RKO (cell line): ENCODE results near the gene ATP7A.
"Not testable (repeated sequence)": the region's sequence is repeated elsewhere in the genome, so short reads cannot be mapped to it uniquely, and the experiment has no call there.

ENCODE experiments used
- DNase-seq: peaks from one replicate; pipeline ENCODE4 v3.0.0-alpha.2; 2016; ENCODE audit warnings: low spot score

Gene ATP7A

DNA sequence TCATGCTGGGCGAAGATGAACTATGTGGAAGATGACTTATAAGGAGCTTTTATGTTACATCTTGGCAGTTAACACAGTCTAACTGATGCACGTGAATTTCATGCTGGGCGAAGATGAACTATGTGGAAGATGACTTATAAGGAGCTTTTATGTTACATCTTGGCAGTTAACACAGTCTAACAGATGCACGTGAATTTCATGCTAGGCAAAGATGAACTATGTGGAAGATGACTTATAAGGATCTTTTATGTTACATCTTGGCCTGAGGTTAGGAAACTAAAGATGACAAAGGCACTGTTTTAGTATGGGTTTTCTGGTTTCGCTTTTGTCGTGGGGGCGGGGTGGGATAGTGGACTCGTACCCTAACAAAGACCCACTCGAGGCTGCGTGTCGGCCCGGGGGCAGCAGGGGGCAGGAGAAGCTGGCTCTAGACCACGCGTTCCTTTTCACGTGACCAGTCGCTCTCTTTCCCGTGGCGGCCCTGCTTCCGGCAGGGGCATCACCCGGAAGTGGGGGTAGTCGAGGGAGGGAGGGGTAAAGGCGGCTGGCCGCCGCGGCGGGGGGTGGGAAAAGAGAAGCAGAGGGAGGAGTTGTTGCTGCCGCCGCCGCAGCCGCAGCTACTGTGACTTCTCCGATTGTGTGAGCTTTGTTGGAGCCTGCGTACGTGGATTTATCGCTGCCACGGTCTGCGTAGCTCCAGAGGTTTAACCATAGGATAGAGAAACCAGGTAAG is at the start of gene ATP7A:
Gene ATP7A, plus strand, starts transcription at position 586 of the 733 bp plus-strand sequence. CDS start 60,949 bp downstream, outside the sequence.
- DNase-seq: peak; percentile 90

DNA sequence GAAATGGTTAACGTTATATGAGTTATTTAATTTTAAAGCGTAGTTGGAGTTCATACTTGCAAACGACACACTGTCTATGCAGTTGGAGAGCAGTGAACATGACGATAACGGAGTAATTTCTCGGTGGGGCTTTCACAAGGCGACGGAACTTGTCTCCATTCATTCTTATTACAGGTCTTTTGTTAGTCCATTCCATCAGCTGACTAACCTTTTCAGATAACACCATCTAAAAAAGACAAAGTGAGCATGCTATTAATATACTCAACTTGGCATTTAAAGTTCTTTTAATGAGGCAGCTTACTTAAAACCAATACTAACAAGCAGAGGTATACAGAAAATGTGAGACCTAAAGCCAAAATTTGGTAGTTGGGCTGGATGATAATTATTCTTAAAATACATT is 35.1 kb upstream of the ATP7A start:
- DNase-seq: no peak

DNA sequence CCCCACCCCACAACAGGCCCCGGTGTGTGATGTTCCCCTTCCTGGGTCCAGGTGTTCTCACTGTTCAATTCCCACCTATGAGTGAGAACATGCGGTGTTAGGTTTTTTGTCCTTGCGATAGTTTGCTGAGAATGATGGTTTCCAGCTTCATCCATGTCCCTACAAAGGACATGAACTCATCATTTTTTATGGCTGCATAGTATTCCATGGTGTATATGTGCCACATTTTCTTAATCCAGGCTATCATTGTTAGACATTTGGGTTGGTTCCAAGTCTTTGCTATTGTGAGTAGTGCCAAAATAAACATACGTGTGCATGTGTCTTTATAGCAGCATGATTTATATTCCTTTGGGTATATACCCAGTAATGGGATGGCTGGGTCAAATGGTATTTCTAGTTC is 29.1 kb upstream of the ATP7A start:
- DNase-seq: not testable (repeated sequence)

DNA sequence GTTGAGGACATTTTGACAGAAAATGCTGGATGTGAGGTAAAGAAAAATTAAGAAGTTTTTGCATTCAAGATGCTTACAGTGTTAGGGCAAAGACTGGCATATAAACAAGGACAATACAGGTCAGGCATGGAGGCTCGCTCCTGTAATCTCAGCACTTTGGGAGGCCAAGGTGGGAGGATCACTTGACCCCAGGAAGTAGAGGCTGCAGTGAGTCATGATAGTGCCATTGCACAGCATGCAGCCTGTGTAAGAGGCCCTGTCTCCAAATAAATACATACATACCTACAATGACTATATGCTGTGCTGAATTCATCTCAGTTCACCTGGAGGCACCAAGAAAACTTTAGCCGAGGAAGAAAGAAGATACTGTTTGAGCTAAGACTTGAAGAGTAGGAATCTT is 17.6 kb upstream of the ATP7A start:
- no peak for DNase-seq

DNA sequence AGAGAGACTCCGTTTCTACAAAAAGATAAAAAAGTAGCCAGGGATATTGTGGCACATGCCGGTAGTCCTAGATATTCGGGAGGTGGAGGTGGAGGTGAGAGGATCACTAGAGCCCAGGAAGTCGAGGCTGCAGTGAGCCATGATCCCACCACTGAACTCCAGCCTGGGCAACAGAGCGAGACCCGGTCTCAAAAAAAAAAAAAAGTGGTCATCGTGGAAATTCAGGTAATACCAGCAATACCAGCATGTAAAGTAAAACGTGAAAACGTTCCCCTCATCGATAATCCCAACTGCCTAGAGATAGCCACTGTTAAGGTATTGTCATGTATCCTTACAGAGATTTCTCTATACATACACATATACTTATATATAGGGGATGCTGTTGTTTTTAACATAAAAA is 16.8 kb upstream of the ATP7A start:
- DNase-seq: no peak

DNA sequence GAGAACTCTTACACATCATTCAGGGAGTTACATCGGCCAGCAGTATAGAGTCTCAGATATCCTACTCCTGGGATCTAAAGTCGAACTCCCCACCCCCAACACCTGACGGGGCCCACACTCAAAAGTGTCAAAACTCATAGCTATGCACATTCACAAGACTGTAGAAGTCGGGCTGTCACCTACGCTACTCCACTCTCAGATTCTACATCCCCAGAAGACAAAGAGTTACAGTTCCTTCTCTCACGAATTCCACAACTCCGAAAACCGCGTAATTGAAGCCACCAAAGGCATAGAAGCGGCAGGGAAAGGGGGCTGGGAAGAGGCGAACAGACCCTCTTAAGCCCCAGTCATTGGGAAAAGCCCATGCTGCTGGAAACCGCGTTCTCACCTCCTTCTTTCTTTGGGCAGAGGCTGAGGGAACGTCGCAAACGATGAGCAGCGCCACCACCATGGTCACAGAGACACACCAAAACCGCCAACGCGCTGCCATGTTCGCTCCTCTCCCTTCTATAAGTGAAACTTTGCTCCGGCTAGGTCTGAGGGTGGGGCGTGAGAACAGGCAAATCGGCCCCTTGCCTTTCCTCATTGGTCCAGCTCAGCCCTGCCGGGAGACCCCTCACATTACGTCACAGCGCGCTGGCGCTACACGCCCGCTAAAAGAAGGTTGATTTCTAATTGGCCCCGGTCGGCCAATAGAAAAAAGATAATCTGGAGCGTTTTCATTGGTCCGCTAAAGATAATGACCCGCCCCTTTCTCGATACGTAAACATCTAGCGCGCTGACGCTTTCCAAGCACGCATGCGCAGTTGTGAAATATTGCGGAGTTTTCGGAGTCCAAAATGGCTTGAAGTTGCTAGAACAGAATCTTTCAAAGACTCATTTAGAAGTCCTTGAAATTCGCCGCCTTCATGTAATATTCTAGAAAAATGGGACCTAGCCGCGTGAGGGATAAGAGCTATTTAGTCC is 15.3 kb upstream of the ATP7A start, which contains the start of gene MAGT1:
Gene MAGT1, minus strand, starts transcription at position 515 of the 966 bp plus-strand sequence. Its CDS starts 25 bp downstream, at position 490.
- DNase-seq: peak; percentile 96

DNA sequence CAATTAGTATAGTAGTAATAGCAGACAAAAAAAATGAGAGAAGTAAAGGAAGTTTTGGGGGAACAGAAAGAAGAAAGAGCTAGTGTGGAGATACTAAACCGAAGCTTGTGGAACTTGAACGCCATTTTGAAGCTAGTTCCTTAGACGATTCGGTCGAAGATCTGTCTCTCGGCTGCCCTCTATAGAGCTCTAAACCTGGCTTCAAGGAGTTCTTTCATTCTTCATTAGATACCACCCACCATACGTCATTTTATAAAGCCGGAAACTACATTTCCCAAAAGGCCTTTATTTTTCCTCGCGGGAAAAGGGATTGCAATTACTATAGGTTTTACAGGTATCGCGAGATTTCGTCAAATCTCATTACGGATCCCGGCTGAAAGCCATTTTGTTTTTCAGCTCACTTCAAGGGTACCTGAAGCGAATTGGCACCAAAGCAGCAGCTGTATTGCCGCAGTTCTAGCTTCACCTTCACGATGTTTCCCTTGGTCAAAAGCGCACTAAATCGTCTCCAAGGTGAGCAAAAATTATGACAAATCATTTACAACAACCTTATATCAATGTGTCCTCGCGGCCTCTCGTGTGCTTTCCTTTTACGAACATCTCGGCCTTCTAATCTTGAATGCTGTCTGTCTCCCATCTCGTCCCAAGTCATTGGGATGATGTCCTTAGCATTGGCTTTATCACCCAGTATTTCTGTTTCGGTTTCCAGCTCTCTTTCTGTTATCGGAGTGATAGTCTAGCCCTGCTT is 11.2 kb upstream of the ATP7A start, which contains the start of gene COX7B:
Gene COX7B, plus strand, starts transcription at position 388 of the 748 bp plus-strand sequence. Its CDS starts 86 bp downstream, at position 474.
- peak; percentile 96 for DNase-seq

DNA sequence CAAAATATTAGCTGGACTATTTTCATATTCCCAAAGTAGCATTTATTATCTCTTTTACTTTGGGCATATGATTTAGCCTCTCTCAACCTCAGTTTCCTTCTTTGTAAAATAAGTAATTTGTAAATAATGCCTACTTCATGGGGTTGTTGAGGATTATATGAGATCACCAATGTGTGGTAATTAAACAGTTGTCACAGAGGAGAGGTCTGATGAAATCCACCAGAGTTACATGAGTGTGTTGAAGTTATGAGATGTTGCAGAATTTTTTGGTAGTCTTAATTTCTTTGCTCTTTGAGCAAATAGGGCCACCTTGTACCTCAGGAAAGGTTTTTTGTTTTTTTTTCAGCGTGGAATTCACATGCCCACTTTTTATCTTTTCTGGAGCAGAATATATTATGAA is 9.8 kb upstream of the ATP7A start:
- DNase-seq: peak; percentile 51

DNA sequence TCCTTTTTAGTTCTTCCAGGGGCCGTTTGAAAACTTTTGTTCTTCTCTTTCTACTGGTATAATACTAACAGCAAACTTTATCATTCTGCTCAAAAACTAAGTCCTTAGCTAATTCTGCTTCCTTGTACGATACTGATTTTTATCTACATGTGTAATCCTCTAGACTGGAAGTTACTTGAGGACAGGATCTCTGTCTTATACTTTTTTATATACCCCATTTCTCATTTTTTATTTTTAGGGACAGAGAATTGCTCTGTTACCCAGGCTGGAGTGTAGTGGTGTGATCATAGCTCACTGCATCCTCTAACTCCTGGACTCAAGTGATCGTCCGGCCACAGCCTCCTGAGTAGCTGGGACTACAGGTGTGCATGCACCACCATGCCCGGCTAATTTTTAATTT is 9.0 kb upstream of the ATP7A start:
- DNase-seq: no peak

DNA sequence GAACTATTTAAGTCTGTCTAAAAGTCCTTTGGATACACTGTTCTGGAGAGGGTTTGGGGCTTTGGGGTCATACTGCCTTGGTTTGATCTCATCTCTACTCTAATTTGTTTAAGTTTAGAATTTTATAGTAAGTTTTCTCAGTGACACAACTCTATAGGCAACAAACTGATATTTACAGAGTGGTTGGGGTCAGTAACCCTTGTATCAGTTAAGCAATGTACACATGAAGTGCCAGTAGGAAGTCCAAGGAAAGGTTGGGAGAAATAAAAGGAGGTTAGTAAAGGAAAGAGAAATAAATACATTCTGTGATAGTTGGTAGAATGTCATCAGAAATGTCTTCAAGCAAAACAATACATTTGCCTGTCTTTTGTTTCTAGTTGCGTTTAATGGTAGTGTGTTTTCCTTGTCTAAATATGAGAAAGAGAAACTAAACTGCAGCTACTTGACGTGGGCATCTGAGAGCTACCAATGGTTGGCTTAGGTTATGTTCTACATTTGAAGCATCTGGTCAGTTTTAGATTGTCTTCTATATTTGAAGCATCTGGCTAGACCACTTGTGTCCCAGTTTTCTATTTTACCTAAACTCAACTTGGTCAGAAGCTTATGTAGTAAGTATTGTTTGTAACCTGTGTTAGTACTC is 6.9 kb downstream of the ATP7A start:
- DNase-seq: no peak

DNA sequence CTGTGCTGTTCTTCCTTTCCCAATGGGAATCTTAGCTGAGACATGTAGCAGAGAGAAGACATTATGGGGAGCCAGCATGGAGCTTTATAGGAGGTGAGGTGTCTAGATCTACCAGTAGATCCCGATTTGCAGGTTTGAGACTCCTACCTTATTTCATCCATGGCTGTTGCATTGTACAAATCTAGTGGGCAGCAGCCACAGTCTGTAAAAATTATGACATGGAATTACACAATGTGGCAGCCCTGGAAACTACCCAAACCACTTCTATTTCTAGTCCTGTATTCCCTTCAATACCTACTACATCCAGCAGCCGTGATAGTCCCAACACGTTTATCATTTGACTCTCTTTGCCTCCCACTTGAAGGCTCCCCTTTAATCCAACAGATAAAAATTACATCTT is 8.1 kb downstream of the ATP7A start:
- no peak for DNase-seq

DNA sequence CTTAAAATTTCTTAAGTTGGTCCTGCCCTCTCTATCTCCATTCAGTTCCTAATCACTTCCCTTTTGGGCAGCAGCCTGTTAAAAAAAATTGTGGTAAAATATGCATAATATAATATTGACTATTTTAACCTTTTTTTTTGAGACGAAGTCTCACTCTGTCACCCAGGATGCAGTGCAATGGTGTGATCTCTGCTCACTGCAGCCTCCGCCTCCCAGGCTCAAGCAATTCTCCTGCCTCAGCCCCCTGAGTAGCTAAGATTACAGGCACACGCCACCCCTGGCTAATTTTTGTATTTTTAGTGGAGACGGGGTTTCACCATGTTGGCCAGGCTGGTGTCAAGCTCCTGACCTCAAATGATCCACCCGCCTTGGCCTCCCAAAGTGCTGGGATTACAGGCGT is 8.9 kb downstream of the ATP7A start:
- DNase-seq: not testable (repeated sequence)

DNA sequence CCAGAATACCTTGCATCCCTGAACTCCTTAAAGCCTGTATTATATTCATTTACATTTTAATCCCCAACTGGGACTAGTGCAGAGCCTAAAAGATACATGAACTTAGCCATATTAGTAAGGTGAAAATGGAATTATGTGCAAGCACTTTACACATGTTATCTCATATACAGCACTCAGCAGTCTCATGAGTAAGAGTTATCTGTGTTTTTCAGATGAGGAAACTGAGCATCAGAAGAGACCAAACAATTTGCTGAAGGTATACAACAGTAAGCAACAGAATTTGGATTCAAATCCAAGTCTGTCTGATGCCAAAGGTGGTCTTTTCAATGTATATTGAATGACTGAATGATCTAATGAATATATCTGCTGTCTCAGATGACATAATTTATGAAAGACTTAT is 12.3 kb downstream of the ATP7A start:
- no peak for DNase-seq

DNA sequence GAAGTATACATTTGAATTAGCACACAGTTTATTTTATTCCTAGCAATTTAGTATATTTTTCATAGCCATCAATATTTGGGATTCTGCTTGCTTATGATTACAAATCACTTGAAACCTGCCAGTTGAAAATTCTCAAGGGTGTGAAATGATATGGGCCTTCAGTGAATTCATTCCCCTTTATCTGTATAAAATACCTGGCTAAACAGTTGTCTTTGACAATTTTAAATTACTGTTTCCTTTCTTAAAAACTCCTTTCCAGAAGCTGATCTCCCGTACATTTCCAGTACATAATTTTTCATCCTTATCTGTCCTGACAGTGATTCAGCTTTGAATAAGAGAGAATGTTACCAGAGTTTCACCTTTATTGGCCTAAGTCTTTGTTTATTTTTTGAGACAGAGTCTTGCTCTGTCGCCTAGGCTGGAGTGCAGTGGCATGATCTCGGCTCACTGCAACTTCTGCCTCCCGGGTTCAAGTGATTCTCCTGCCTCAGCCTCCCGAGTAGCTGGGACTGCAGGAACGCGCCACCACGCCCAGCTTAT is 13.9 kb downstream of the ATP7A start:
- no peak for DNase-seq

DNA sequence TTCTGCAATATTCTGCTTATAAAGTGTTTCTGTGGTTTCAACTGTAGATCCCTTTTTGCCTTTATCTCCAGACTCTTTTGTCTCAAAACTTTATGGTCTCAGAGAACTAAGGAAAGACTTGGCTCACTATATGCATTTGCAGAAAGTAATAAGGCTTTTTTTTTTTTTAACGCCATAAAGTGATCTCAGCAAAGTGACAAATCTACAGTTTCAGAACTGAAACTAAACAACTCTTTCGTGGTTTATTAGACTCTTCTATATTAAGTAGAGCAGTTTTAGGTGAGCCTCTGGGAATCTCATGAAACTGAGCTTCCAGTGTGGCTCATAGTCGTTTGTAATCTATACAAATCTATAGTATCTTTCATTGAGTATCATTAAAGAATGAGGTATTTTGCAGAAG is 15.3 kb downstream of the ATP7A start:
- no peak for DNase-seq

DNA sequence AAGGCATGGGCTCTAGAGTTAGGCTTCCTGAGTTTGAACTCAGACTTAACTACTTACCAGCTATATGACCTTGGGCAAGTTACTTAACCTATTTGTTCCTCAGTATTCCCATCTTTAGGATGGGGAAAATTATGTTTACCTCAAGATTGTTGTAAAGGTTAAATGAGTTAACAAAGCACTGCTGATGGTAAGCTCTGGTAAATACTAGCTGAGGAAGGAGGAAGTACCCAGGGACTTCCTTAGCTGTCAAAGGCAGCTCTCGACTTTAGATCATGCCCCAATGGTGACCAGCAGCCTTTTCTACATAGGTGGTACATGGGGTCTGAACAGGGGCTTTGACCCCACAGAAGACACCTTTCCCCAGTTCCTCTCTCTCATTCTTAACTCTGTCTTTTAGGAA is 20.1 kb downstream of the ATP7A start:
- no peak for DNase-seq

DNA sequence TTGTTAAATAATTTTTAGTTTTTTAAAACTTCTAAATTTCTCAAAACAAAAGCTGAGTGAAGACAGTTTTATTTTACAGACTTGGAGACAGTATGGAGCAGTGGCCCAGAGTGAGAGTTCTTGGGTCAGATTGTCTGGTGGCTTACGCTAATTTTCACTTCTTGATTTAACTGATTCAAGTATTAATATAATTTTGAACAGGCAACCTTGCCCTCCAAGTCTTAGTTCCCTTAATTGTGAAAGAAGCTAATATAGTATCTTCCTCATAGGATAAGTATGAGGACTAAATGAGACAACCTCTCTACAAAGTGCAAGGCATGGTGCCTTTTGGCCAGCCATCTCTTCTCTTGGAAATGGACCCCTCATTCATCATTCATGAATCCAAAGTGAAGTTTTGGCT is 25.4 kb downstream of the ATP7A start:
- no peak for DNase-seq

DNA sequence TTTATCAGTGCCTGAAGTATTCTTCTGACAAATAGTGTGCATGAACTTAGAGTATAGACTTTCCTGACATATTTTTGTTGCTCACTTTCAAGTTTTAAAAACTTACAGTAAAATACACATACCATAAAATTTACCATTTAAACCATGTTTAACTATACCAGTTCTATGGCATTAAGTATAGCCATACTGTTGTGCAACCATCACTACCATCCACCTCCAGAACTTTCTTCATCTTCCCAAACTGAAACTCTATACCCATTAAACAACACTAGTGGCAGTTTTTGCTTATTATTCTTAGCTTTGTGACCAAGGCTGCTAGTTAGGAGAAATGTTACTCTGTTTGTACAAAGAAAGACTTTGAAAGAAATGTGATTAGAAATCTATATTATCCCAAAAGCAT is 25.8 kb downstream of the ATP7A start:
- no peak for DNase-seq

DNA sequence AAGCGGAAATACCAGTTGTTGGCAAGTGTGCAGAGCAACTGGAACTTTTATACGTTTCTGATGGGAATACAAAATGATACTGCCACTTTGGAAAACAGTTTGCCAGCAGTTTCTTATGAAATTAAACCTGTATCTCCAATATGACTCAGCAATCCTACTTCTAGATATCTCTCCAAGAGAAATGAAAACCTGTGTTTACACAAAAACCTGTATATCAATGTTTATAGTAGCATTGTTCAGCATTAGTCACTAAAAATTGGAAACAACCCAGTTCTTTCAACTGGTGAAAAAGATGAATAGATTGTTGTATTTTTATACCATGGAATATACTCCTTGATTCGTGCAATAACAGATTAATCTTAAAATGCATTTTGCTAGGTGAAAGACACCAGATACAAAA is 26.8 kb downstream of the ATP7A start:
- peak; percentile 6 for DNase-seq

DNA sequence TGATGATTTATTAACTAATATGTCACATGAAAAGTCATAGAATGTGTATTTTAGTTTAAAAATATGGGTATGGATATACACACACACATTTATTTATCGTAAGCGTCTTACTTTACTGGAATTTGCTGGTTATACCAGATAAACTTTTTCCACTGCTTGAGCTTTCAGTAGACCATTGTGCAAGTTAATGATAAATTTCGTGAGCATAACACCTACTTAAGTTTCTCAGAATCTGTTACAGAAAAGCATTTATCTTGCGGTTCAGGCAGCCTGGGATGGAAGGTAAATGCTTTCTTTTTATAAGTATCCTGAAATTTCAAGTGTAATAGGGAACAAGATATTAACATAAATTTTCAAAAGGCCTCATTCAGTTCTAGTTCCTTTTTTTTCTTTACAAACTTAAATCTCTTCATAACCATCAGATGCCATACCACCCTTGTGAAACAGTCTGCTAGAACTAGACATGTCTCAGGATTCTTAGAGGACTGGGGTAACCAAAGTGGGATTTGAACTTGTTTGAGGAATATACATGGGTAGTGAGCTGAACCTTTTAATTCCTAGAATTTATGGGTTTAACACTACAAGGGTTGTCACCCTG is 27.7 kb downstream of the ATP7A start:
- DNase-seq: no peak

DNA sequence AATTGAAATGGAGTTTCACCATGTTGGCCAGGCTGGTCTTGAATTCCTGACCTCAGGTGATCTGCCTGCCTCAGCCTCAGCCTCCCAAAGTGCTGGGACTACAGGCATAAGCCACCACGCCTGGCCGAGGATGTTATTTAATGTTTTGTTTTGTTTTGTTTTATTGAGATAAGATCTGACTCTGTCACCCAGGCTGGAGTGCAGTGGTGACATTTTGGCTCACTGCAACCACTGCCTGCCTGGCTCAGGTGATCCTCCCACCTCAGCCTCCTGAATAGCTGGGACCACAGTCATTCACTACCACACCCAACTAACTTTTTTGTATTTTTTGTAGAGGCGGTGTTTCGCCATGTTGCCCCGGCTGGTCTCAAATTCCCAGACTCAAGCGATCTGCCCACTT is 34.5 kb downstream of the ATP7A start:
- DNase-seq: not testable (repeated sequence)
